Left forelimb (tissue), 1 donor: ENCODE data around the gene SLC47A1.
A peak's percentile ranks its signal among the peaks of the same experiment; 100 is the strongest.
"Not testable (repeated sequence)": the region's sequence is repeated elsewhere in the genome, so short reads cannot be mapped to it uniquely, and the experiment has no call there.

Source experiments
- DNase-seq: peaks from one replicate; pipeline ENCODE4 v3.0.0-alpha.2; 2018; ENCODE audit warnings: low spot score

Gene SLC47A1

GRCh38 chr17:19558946-19559345 is 25.3 kb downstream of the SLC47A1 start:
- no peak for DNase-seq

GRCh38 chr17:19561697-19562318 is 28.2 kb downstream of the SLC47A1 start:
- DNase-seq = no peak

GRCh38 chr17:19565817-19566575 is 32.3 kb downstream of the SLC47A1 start:
- no peak for DNase-seq

DNA sequence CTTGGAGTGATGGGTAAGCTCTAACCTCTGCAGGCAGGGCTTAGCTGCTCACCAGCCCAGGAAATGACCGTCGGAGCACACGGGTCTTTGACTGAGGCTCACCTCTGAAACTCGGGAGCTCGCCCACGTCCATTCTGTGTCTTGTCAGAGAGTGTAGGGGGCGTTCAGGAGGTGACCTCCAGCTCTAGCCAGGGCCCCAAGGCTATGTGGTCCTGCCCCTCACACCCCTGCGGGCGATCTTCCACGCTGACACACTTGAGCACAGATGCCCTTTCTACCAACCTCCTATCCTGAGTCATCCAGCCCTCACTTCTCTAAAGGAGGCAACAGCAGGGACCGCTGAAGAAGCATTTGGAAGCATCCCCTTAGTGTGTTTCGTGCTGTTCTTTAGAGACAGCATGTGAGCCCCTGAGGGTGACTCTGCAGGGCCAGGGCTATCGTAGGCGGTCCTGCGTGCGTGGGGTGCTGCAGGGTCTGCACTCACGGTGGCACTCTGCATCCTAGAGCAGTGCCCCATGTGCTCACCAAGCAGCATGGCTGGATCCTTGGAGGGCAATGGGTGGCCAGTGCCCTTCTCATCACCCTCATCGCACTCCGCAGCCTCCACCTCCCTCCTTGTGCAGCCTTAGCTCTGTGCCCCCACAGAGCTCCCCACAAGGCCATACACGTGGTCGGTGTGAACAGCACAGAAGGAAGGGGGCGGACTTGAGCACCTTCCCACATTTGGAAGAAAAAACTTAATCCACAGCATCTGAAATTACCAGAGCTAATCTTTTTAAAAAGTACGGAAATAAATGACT is 33.8 kb downstream of the SLC47A1 start:
- DNase-seq = no peak

DNA sequence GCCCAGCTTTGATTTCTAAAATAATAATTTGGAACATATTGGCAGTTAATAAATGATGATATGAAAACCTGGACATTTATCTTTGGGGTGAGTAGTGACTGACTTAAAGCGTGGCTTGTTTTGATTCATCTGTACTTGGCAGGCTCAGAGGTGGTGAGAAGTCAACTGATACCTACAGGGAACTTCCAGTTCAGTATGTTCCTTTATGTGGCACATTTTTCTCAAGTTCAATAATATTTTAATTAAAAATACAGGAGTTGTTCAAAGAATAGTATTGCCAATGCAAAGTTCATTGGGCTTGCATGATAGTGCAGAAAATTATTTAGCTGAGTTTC is 34.3 kb downstream of the SLC47A1 start:
- no peak for DNase-seq

- no peak for DNase-seq
Observed at GRCh38 chr17:19569785-19570543, 36.3 kb downstream of the SLC47A1 start.

DNA sequence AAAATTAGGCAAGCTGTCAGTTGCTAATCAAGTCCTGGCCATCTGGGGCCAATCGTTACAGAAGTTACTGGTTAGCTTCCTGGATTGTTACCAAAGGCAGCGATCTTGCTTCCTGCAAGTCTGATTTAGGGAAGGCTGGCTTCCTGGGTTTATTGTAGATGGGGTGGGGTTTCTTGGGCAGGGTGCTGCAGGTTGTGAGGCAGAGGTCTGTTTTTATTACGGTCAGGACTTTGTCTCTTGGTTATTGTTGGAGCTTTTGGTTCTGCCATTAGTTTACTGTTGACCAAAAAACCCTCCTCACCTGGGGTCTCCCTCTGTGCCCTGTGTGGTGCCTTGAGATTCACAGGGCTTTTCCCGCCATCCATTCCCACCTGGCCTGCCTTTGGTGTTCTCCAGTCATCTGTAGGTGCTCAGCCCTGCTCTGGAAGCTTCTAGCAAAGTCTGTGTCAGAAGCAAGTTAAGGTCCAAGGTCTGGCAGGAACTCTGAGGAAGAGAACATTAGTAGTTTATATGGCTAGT is 36.9 kb downstream of the SLC47A1 start:
- no peak for DNase-seq

- no peak for DNase-seq
Observed at GRCh38 chr17:19573075-19573474, 39.4 kb downstream of the SLC47A1 start.

GRCh38 chr17:19574956-19575355 is 41.3 kb downstream of the SLC47A1 start:
- no peak for DNase-seq

- no peak for DNase-seq
Observed at GRCh38 chr17:19578545-19578944, 44.9 kb downstream of the SLC47A1 start.

DNA sequence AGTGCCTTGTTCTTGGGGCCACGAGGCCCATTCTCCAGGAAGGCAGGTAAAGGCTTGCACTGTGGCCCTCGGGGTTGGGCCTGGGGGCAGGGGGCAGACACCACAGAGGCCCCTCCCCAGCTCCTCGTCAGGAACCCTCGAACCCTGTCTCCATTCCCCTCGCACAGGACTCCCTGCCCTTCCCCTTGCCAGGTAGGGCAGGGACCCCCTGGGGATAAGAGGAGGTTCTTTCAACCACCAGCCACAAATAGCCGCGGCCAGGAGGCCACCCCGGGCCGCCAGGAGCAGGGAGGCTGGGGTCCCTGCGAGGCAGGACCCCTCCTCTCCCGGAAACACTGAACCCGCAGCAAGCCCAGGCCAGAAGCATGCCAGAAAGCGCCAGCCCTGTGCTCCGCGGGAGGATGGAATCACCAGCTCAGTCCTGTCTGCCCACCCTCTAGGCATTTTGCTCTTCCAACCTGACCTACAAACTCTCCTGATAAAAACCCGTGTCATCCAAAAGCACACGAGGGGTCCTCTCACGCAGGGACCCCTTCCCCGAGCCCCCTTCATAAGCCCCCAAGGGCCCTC is 45.6 kb downstream of the SLC47A1 start:
- no peak for DNase-seq

DNA sequence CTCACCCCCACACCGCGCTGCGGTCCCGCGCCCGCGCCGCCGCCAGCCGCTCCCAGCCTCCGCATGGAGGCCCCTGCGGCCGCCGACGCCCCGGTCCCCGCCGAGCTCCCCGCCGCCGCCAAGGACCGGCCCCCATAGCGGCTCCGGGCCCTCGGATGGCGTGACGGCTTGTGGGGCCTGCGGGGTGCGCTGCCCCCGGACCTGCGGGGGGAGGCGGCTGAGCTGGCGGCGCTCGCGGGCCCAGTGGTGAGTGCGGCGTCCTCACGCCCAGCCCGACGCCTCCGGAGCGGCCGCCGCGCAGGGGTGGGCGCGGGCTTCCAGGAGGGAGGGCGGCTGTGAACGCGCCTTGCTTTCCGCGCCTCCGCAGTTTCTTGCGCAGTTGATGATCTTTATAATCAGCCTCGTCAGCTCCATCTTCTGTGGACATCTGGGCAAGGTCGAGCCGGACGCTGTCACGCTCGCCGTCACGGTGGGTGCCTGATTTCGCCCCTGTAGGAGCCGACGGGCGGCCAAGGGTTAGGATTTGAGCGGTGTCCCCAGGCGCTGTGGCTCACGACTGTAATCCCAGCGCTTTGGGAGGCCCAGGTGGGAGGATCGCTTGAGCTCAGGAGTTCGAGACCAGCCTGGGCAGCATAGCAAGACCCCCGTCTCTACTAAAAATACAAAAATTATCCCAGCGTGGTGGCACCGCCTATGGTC is 46.4 kb downstream of the SLC47A1 start:
- DNase-seq = peak; percentile 69

DNA sequence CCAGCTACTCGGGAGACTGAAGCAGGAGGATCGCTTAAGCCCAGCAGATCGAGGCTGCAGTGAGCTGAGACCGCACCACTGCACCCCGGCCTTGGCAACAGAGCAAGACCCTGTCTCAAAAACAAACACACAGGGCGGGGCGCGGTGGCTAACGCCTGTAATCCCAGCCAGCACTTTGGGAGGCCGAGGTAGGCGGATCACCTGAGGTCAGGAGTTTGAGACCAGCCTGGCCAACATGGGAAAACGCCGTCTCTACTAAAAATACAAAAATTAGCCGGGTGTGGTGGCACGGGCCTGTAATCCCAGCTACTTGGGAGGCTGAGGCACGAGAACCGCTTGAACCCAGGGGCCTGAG is 46.9 kb downstream of the SLC47A1 start:
- DNase-seq = not testable (repeated sequence)

DNA sequence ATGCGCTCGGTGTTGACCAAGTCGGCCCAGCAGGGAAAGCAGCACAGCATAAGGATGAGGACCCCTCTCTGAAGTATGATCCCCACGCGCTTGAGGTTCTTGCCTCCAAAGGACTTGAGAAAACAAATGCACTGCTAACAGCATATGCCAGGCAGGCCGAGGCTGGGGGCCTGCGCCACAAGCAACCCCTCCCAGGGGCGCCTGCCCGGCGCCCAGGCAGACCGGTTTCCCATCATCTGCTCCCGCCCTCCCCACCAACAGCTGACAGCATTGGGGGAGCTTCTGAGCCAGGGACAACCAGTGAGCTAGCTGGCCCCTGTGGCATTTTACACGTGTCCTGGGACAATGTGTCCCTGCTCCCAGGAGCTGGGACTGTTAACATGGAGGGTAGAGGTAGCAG is 48.5 kb downstream of the SLC47A1 start:
- DNase-seq = not testable (repeated sequence)

GRCh38 chr17:19583871-19584270 is 50.2 kb downstream of the SLC47A1 start:
- no peak for DNase-seq

DNA sequence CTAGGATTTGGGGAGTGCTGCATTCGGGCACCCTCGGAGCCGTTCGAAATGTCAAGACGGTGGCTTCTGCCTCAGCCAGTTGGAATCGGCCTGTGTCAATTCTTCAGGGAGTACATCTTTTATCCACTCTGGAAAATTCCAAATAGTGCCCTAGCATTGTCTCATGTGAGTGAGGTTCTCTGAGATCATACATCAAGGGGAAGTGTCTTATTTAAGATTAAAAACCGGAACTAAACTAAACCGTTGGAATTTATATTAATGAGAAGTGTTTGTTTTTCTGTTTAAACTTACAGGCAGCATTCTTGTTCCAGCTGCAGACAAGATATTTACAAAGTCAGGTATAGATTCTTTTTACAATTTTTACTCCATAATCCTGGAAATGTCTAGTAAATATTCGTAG is 56.8 kb downstream of the SLC47A1 start:
- DNase-seq = no peak

DNA sequence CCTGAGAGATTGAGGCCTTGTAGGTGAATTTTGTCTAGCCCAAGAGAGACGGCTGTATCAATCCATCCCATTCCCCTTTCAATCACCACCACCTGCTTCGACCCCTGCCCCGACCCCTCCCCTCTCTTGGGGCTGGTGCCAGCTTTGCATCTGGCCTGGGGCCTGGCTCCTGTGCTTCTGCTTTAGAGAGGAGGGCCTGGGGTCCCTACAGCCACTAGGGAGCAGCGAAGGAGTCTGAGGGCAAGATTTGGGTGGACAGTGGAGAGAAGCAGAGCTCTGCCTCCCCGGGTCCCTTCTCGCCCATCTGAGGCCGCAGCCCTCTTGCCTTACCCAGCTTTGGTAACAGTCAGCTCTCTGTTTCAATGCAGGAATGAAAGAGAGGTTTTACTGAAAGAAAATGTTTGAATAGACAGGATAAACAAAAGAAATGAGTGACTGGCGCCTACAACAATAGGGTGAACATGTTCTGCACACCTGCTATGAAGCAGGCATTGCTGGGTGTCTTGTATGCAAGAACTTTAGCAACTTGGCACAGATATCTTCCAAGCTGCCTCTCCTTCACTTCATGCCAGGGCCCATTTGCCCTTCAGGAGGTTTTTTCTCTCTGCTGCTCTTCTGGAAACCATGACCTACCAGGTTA is 57.4 kb downstream of the SLC47A1 start:
- no peak for DNase-seq

DNA sequence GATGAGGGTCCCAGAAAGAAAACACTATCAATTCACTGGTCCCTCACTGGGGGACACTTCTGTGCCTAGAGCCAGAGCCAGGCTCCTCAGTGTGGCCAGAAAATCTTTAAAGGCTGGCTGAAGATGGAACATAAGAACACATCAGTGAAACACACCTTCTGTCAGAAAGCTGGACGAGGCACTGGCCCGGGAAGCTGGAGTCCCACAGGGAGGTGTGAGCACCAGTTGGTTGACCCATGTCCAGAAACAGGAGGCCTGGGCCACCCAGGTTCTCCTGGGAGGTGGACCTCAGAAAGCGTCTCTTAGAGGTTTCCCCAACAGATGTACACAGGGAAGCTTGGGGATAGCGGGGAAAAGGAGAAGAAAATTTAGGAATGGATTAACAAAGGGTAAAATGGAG is 58.7 kb downstream of the SLC47A1 start:
- no peak for DNase-seq

- no peak for DNase-seq
Observed at GRCh38 chr17:19596869-19597268, 63.2 kb downstream of the SLC47A1 start.

- no peak for DNase-seq
Observed at GRCh38 chr17:19610311-19610710, 76.7 kb downstream of the SLC47A1 start.

DNA sequence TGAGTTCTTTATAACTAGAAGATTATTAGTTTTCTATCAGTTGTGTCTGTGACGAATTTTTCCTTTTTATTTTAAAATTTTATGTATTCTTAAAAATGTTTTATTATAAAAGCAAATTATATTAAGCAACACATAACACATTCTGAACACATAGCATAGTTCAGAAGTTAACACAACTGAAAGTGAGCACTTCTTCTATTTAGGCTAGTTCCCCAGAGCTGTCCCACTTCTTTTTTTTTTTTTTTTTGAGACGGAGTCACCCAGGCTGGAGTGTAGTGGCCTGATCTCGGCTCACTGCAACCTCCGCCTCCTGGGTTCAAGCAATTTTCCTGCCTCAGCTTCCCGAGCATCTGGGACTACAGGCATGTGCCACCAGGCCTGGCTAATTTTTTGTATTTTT is 77.2 kb downstream of the SLC47A1 start:
- no peak for DNase-seq
